Vagina (tissue), 2 donors: ENCODE results near the gene TRIM6.

ENCODE experiments used
- POLR2A ChIP-seq, 2 donors: fragments of 450-650 bp; IDR thresholded peaks; one replicate each; pipeline ENCODE4 v1.6.1; 2017; ENCODE audit warnings: antibody characterized with exemption in 2 of 2, mild to moderate bottlenecking in 2 of 2, moderate library complexity in 2 of 2
- POLR2AphosphoS5 ChIP-seq, 2 donors: sonication (generic); formaldehyde crosslinking; IDR thresholded peaks; one replicate each; pipeline ENCODE4 v1.9.0; 2017; ENCODE audit warnings: antibody characterized with exemption in 2 of 2, mild to moderate bottlenecking in 2 of 2, low read depth in 1 of 2; ENCODE audit not compliant: insufficient read depth in 1 of 2
- TF ChIP-seq, protein P1 (sequence below), 3 experiments: fragments of 450-650 bp in 2 of 3; fragments of 200-600 bp in 1 of 3; sonication (generic) in 1 of 3; IDR thresholded peaks; one replicate each; pipeline ENCODE4 v1.5.1; 2017 to 2019; ENCODE audit warnings: antibody characterized with exemption in 3 of 3, mild to moderate bottlenecking in 2 of 3, moderate library complexity in 2 of 3

GRCh38 chr11:5580577-5580976 lies 15.9 kb upstream of the TRIM6 start, which contains the start of gene OR52B6:
- TF ChIP-seq, protein P1, sequence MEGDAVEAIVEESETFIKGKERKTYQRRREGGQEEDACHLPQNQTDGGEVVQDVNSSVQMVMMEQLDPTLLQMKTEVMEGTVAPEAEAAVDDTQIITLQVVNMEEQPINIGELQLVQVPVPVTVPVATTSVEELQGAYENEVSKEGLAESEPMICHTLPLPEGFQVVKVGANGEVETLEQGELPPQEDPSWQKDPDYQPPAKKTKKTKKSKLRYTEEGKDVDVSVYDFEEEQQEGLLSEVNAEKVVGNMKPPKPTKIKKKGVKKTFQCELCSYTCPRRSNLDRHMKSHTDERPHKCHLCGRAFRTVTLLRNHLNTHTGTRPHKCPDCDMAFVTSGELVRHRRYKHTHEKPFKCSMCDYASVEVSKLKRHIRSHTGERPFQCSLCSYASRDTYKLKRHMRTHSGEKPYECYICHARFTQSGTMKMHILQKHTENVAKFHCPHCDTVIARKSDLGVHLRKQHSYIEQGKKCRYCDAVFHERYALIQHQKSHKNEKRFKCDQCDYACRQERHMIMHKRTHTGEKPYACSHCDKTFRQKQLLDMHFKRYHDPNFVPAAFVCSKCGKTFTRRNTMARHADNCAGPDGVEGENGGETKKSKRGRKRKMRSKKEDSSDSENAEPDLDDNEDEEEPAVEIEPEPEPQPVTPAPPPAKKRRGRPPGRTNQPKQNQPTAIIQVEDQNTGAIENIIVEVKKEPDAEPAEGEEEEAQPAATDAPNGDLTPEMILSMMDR (IDR thresholded peaks at IDR 0.05) = no peak
- no peak for TF ChIP-seq POLR2AphosphoS5 (IDR thresholded peaks at IDR 0.05; ENCODE audit: insufficient read depth in 1 of 2, low read depth in 1 of 2)
- TF ChIP-seq POLR2A (IDR thresholded peaks at IDR 0.05) = no peak
